Endometrial microvascular endothelial cells (primary cell): ENCODE measurements around the gene TFAM. TPM values are rescaled to one million over a fixed set of nuclear protein-coding genes. Genes with fewer than 3 reads are reported as not detected.

Experiments used
- in situ Hi-C: cut with HindIII; loops from 2 replicates; pipeline ENCODE4 v1.10.0; 2017; ENCODE audit warnings: low sequenced_read_pairs, low pct_unique_long_range_greater_than_20kb; ENCODE audit errors: inconsistent ontology term
- total RNA-seq: library from RNA; depleted of rRNA; stranded (reverse); fragments of >200 nt; gene quantifications from one replicate; pipeline ENCODE4 v1.2.3, GENCODE V29; 2015; ENCODE audit errors: inconsistent ontology term

Gene TFAM
- total RNA-seq, 1 donor from 2014 or later: 26.2 TPM

DNA sequence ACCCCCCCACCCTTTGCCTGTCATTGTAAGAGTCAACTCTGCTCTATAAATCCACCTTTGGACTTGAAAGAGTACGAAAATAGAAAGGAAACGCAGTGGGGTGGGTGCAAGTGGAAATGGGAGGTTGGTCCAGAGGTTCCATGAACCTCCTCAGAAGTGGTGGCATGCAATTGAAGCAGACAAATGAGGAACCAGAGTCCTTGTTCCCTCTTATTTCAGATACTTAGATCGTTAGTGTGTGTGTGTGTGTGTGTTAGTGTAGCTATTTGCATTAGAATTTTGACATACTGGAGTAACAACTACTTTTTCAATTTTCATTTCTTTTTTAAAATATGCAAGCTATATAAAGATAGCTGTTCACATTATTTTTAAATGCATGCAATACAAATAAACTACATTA, 18.1 kb upstream of the TFAM start:
- in situ Hi-C loops: no loop called here

DNA sequence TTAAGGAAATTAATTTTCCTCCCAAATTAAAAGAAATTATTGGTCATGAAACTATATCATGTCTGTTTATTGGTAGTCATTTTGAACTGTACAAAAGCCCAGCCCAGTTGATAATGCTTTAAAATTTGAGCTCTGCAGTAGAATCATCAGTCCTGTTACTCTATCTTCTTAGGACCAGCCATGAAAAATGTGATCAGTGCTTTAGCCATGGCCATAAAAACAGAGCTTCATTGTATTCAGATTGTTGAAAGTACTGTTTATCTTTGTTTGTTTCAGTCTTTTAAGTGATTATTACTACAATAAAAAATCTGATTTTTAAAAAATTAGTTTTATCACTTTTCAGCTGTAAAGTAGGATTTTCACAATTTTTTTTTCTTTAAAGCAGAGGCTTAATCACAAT, 13.7 kb upstream of the TFAM start:
- in situ Hi-C loops: no loop called here

DNA sequence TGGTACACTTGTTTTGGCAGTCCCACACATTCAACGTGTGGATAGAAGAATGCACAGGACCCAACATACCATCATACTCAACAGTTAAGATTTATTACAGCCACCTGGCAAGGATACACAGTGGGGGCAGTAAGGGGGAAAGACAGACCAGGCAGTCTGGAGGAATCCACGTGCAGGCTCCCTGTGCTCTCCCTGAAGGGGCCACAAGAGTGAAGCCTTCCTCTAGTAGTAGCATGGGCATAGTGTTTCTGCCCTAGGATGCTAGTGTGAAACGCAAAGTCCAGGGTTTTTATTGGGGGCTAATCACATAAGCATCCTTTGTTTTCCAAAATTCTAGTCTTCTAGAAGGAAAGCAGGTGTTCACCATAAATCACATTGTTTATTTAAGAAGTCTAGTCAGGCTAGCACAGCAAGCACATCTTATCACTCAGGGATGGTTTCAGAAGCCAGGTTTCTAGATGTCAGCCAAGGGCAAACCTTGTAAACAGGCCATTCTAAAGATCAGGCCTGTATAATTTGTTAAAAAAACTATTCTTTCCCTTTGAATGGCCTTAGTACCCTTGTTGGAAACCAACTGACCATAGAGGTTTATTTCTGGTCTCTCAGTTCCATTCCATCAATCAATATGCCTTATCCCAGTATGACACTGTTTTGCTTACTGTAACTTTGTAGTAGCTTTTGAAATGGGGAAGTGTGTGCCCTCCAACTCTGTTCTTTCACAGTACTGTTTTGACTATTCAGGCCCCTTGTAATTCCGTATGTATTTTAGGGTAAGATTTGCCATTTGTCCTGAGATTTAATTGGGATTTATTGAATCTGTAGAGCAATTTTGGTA, 12.4 kb upstream of the TFAM start:
- in situ Hi-C loops: no loop called here

DNA sequence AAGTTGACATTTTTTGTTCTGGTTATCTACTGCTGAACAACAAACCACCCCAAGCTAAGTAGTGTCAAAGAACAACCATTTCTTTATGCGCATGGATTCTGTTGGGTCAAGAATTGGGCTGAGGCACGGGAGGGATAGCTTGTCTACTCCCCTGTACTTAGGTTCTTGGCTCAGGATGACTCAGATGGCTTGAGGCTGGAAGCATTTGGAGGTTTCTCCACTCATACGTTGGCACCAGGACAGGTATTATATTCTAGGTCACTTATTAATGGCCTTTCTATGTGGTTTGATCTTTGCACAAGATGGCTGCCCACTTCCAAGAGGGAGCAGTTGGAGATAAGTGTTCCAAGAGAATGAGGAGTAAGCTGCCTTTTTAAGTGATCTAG, 11.8 kb upstream of the TFAM start:
- in situ Hi-C loops: no loop called here

DNA sequence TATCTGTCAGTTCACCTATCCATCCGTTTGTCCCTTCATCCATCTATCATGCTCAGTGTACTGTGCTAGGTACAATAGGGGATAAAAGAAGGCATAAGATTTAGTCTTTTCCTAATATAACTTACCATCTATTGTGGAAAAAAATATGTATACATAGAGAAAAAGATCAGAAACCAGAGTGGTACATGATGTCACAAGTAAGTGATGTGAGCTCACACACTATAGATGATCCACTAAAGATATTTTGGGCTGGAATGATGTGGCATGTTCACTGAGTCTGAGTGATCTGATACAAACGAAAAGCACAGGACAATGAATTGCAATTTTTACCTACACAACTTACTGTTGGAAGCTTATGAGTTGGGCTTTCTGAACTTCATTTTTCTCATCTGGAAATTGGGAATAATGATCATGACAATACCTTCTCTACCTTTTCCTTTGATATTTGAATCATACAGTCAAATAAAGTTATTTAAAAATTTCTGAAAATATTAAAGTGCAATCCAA, 2.7 kb upstream of the TFAM start:
- in situ Hi-C loops: no loop called here

DNA sequence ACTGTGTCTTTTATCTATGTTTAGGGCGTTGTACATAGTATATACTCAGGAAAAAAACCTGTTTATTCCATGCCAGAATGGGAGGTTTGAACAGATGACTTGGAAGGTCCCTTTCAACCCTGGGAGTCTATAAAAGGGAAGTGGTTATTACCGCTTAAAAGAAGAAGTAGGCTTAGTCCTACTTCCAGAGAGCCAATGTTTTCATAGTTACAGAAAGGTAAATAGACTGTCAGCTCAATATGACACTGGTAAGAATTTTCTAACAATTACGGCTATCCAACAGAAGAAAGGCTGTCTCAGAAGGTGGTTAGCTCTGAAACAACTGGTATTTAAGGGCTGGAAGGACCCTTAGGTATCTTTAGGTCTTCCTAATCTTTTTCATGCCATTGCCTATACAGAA, 1.1 kb upstream of the TFAM start:
- in situ Hi-C loops: no loop called here

DNA sequence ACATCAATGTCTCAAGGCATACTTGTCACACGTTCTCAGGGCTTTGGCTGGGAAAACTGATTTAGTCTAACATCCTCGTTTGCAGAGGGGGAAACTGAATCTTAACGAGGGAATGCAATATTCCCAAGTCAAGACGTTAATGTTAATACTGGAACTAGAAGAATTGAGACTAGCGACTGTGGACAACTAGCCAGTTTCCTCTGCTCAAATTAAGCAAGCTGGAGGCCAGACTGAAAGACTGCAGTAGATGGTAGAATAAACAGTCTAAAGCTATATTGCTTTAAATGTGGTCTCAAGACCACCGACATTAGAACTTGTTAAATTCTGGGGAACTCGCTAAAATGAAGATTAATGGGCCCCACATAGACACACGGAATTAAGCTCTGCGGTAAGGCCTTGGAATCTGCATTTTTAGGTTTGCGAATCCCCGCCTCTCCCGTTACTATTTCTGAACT, 639 bp upstream of the TFAM start:
- in situ Hi-C loops: no loop called here

DNA sequence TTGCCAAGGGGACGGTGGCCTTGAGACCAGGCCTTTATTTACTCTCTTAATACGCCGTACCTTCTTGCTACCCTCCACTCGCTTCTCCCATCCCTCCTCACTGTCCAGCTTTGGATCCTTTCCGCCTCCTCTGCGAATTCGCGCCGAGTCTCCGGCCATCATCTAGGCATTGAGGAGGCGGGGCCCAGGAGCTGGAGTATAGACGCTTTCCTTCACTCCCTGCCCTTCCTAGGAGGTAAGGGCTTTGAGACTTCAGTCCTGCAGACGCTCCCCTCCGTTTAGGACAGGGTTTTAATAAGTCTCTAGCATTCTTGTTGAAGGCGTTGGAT, 538 bp downstream of the TFAM start:
- in situ Hi-C loops: no loop called here

DNA sequence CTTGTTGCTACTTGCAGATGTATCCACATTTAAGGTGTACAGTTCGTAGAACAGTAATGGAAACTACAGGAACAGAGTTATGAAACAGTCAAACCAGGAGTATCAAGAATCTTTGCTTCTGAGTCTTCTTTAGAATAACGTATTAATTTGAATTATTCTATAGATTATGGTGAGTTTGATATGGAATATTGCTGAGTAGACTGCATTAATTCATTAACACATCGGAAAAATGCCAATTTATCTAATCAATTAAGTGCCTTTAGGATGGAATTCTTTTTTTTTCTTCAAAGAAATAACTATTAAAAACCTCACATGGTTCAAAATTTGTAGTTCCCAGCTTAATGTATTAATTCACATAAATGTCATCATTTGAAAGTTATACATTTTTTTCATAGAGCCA, 3.8 kb downstream of the TFAM start:
- in situ Hi-C loops: no loop called here

DNA sequence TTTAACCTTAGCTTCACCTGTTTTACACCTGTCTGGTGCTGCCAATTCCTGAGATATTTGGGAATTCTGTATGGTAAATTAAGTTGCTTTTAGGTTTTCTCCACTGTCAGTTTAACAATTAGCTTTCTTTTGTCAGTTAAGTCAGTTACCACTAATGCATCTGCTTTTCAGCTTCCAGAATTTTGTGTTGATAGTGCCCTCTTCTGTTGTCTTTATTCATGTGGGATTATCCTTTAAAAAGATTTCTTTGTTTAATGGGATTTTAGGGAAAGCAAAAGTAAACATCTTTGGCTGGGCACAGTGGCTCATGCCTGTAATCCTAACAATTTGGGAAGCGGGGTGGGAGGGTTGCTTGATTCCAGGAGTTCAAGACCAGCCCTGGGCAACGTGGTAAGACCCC, 8.1 kb downstream of the TFAM start:
- in situ Hi-C loops: no loop called here

DNA sequence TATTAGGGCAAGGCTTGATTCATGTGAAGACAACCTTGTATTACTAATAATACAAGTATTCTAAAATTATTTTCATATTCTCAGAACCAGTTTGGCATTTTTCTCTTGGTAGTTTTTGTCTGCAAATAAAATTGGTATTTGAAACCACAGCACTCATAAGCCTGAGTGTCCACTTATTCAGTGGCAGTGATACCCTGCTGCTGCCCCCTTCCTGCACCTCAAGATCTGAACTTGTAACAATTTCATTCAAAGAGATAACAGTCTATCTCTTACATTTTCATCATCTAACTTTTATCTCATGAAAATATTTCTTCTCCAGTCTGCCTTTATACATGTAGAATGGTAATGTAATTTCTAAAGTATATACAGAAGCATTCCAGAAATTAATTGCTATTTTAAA, 9.3 kb downstream of the TFAM start:
- in situ Hi-C loops: no loop called here

DNA sequence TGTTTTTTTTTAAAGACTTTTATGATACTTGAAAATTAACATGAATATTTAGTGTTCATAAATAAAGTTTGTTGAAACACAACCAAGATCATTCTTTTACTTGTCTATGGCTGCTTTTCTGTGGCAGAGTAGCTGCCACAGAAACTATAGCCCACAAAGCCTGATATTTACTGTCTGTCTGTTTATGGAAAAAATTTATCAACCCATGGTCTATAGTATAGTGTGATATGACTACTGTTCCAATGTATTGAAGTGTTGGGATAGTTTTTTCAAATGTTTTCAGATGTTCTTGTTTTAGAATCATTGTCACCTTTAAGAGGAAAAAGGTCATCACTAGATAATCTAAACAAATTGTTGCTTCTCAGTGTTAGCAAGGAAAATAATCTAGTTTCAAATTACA, 10.8 kb downstream of the TFAM start:
- in situ Hi-C loops: no loop called here

DNA sequence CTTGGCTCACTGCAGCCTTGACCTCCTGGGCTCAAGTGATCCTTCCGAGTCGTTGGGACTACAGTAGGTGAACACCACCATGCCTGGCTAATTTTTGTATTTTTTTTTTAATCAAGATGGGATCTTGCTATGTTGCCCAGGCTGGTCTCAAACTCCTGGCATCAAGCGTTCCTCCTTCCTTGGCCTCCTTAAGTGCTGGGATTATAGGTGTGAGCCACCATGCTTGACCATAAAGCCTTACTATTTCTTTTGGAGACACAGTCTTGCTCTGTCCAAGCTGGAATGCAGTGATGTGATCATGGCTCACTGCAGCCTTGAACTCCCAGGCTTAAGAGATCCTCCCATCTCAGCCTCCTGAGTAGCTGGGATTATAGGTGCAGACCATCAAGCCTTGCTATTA, 12.6 kb downstream of the TFAM start:
- in situ Hi-C loops: no loop called here

DNA sequence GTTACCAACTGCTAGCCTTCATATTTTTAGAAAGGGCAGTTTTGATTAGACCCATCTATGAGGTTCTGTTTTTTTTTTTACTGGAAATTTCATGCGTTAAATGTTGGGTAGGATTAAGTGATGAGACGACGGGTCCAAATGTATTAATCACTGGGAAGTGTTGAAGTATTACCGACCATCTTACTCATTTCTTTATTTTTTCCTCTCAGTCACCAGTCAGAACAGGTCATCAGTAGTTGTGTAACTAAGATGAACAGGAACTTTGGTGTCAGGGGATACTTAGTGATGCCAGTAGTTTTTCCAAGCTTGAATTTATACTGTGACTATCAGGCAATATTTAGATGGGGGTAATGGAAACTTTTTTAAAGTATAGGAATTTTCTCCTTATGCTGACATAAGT, 14.2 kb downstream of the TFAM start:
- in situ Hi-C loops: no loop called here

DNA sequence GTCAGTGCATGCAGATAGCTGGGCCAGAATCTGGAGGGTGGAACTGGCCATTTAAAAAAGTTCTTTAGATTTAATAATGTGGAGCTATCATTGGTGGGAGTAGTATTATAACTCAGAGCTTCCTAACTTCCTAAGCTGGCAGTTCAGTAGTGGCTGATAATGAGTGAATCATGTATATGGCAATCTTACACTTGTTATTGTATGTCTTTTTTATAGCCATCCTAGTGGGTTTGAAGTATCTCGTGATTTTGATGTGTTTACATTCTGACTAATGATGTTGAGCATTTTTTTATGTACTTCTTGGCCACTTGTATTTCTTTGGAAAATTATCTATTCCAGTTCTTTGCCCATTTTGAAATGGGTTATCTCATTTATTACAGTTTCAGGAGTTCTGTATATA, 15.4 kb downstream of the TFAM start:
- in situ Hi-C loops: no loop called here

DNA sequence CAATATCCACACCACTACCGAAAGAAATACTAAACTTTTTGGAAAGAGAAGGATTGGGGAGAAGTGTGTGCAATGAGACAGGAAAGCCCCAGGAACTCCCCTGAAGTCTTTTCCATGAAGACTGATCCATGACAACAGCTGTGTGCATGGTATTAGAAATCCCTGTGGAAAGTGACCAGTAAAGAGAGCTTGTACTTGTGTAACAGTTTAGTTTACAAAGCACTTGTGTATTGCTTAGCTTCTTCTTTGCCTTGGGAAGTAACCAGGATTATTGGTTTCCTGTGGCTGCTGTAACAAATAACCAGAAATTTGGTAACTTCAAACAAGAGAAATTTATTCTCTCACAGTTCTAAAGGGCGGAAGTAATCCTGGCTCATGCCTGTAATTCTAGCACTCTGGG, 18.8 kb downstream of the TFAM start:
- in situ Hi-C loops: no loop called here

DNA sequence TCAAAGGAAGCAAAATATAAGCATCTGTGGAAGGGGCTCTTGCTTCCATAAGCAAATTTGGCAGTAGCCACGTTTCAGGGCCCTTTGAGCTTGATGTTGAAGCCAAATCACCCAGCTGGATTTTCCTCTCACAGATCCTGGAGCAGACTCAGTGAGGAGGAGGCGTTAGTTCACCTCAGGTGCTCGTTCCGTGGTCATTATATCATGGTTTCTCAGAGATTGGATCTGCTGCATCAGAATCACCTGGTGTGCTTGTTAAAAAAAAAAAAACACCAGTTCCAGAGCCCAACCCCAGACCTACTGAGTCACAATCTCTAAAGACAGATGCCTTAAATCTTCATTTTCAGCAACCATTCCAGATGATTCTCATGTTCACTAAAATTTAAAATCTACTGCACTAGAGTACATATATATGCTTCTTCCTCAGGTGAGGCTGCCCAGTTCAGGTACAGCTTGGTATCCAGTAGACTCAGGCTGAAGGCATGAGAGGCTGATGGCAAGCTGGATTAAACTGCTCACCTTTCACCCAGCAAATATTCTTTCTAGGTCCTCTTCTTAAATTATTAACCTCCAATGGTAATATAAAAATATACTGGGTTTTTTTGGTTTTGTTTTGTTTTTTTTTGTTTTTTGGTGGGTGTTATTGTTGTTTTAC, 24.9 kb downstream of the TFAM start:
- in situ Hi-C loops: no loop called here

DNA sequence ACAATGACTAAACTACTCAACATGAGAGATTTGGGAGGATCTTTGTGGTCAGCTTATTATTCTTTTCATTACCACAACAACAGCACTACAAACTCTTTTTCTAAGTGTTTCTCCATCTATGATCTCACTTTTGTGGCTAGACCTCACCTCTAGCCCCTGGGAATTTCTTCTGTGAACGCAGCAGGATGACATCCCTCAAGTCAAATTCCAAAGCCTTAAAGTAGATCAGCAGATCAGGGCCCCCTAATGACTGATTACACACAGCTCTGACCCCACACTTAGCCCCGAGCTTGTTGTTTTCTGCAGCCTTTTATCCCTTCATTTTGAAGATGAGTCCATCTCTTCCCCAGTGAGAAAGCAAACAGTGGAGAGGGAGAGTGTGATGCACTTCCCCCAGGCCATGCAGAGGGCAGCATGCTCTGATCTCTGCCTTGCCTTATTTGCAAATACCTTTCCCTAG, 27.3 kb downstream of the TFAM start:
- in situ Hi-C loops: no loop called here

DNA sequence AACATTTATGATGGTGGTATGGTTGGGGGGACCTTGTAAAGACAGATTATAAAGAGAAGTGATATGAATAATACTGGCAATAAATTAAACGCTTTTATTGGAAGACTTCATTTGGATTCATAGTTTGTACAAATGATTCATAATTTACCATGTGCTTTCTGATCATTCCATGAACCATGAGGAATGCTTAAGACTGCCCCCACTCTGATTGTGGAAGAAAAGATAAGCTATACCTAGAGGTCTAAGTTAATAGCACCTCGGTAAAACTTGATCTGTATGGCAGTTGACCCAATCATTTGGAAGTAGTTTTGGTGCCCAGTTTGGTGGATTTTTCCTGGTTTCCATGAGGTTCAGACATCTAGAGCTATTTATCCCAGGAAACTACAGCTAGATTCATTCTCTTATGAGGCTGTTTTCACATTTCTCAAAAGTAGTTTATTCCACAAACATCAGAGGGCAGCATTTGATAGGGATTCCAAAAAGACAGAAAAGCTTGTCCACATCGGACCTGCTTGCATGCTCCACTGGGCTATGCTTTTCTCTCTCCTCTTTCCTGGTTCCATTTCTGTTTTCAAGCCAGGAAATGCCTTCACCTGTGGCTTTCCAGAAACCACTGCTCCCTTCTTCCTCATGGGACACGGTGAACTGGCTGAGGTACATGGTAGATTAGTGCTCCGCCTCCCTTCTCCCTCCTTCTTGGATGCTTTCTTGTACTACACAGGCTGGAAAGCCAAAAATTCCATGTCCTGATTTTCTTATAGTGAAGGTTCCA, 29.2 kb downstream of the TFAM start:
- in situ Hi-C loops: no loop called here

DNA sequence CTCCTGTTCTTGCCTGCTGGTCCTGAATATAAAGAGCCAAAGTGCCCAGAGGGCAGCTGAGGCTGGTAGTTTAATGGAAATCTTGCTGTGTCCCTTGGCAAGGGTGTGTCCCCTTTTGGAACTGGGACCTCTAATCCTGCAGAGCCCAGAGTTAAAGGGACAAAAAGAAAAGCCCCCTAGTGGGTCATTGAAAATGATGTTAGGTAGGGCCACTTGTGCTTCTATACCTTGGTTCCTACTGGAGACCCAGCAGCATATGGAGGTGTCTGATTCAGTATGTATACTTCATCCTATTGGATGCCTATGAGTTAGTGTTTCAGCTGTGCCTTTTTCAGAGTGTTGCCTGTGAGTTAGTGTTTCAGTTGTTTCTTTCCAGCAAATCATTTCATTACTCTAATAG, 30.5 kb downstream of the TFAM start:
- in situ Hi-C loops: no loop called here
